Tibial nerve (tissue), 4 donors: ENCODE results near the gene ARSD. TPM values are rescaled to one million over a fixed set of nuclear protein-coding genes. Genes with fewer than 3 reads are reported as not detected.
"Not testable (repeated sequence)": the region's sequence is repeated elsewhere in the genome, so short reads cannot be mapped to it uniquely, and the experiment has no call there.

Source experiments
- DNase-seq, 2 donors: peaks; one replicate each; pipeline ENCODE4 v3.0.0-alpha.2; 2019; ENCODE audit warnings: low spot score in 2 of 2
- H3K27ac ChIP-seq, 4 donors: fragments of 200-600 bp; sonication (generic) in 3 of 4; one replicate each; pipeline ENCODE4 v1.5.1; 2017 to 2019; ENCODE audit warnings: mild to moderate bottlenecking in 1 of 4
- H3K27me3 ChIP-seq, 2 donors: fragments of 200-600 bp; sonication (generic) in 1 of 2; one replicate each; pipeline versions ENCODE4 v1.5.1 to v1.6.0; 2017 to 2019
- H3K36me3 ChIP-seq, 3 donors: fragments of 200-600 bp; sonication (generic); one replicate each; pipeline ENCODE4 v1.5.1; 2018 to 2019
- H3K4me1 ChIP-seq, 4 donors: fragments of 200-600 bp; sonication (generic) in 3 of 4; one replicate each; pipeline ENCODE4 v1.5.1; 2017 to 2019
- H3K4me3 ChIP-seq, 4 donors: fragments of 200-600 bp; sonication (generic) in 3 of 4; one replicate each; pipeline ENCODE4 v1.5.1; 2017 to 2019; ENCODE audit warnings: mild to moderate bottlenecking in 1 of 4, moderate library complexity in 1 of 4
- H3K9me3 ChIP-seq, 4 donors: fragments of 200-600 bp; sonication (generic) in 3 of 4; one replicate each; pipeline ENCODE4 v1.5.1; 2017 to 2019
- CTCF ChIP-seq, 5 experiments: fragments of 200-600 bp in 3 of 5; fragments of 450-650 bp in 2 of 5; sonication (generic) in 3 of 5; IDR thresholded peaks; one replicate each; pipeline ENCODE4 v1.5.1; 2016 to 2019; ENCODE audit warnings: antibody characterized with exemption in 5 of 5, mild to moderate bottlenecking in 3 of 5, moderate library complexity in 2 of 5
- EP300 ChIP-seq, 2 donors: sonication (generic); formaldehyde crosslinking; IDR thresholded peaks; one replicate each; pipeline ENCODE4 v1.6.1; 2017; ENCODE audit warnings: antibody characterized with exemption in 2 of 2, mild to moderate bottlenecking in 1 of 2
- POLR2A ChIP-seq, 2 donors: fragments of 450-650 bp; IDR thresholded peaks; one replicate each; pipeline ENCODE4 v1.6.1; 2017; ENCODE audit warnings: antibody characterized with exemption in 2 of 2, mild to moderate bottlenecking in 2 of 2, moderate library complexity in 2 of 2
- WGBS, 2 donors: methylation state at CpG; one replicate each; pipeline ENCODE4 v1.1.5; 2018; 5-methylcytosine and 5-hydroxymethylcytosine counted together
- total RNA-seq, 4 donors: library from RNA; depleted of rRNA; stranded (reverse); fragments of >200 nt; gene quantifications; one replicate each; pipeline ENCODE4 v1.1.0, GENCODE V29; 2016

The ARSD gene
- total RNA-seq, result 10 to 100 TPM; 17.1 to 28.6 (median 26.0) TPM

- no peaks in the 10 kb centered on the region for H3K27me3 ChIP-seq
- H3K36me3 ChIP-seq, result peaks cover 0 to 6% (median 0%) of the 10 kb centered on the region in 3 donors
- peak; percentile 77 to 86 for DNase-seq
- H3K4me1 ChIP-seq, result no peaks in the 10 kb centered on the region
- TF ChIP-seq CTCF (IDR thresholded peaks at IDR 0.05), result no peak
- peak in 1 of 2 donors; percentile 66 for TF ChIP-seq EP300 (IDR thresholded peaks at IDR 0.05)
- peak; percentile 83 for TF ChIP-seq POLR2A (IDR thresholded peaks at IDR 0.05)
- H3K9me3 ChIP-seq, result peaks cover 0 to 12% (median 0%) of the 10 kb centered on the region in 4 donors
- WGBS, 2 donors, result 0 to 1% methylated on average over 29 to 35 of the region's 84 CpGs
- peak within 1 kb of the TSS; percentile 82 to 98 (median 95) for H3K27ac ChIP-seq
- peak within 1 kb of the TSS; percentile 59 to 73 (median 65) for H3K4me3 ChIP-seq
Measured at GRCh38 chrX:2928583-2929434, at the start of gene ARSD. Gene ARSD (minus strand): TSS chrX:2929339. CDS start chrX:2929275, 64 bp downstream.

GRCh38 chrX:2978639-2979038 is 49.5 kb upstream of the ARSD start:
- not testable (repeated sequence) for H3K4me1 ChIP-seq, H3K36me3 ChIP-seq, H3K27ac ChIP-seq, H3K9me3 ChIP-seq, H3K27me3 ChIP-seq, H3K4me3 ChIP-seq, DNase-seq
- 88 to 90% methylated on average over 4 of the region's 4 CpGs for whole genome bisulfite sequencing, 2 donors

GRCh38 chrX:2974961-2975360 is 45.8 kb upstream of the ARSD start:
- H3K4me3 ChIP-seq, result no peak overlapping the region
- 25 to 48% methylated on average over 1 of the region's 1 CpG for WGBS, 2 donors
- H3K4me1 ChIP-seq, result no peaks in the 10 kb centered on the region
- H3K27ac ChIP-seq, result no peak overlapping the region
- no peak for TF ChIP-seq POLR2A (IDR thresholded peaks at IDR 0.05)
- no peak for TF ChIP-seq CTCF (IDR thresholded peaks at IDR 0.05)
- no peak for TF ChIP-seq EP300 (IDR thresholded peaks at IDR 0.05)
- no peaks in the 10 kb centered on the region for H3K27me3 ChIP-seq
- DNase-seq, result no peak
- no peaks in the 10 kb centered on the region for H3K36me3 ChIP-seq
- no peaks in the 10 kb centered on the region for H3K9me3 ChIP-seq

- DNase-seq, result no peak
- no peaks in the 10 kb centered on the region for H3K4me1 ChIP-seq
- TF ChIP-seq EP300 (IDR thresholded peaks at IDR 0.05), result no peak
- no peak for TF ChIP-seq CTCF (IDR thresholded peaks at IDR 0.05)
- no peak for TF ChIP-seq POLR2A (IDR thresholded peaks at IDR 0.05)
- H3K27ac ChIP-seq, result no peak overlapping the region
- no peaks in the 10 kb centered on the region for H3K9me3 ChIP-seq
- 70 to 85% methylated on average over 6 of the region's 6 CpGs for WGBS, 2 donors
- H3K36me3 ChIP-seq, result no peaks in the 10 kb centered on the region
- no peak overlapping the region for H3K4me3 ChIP-seq
- no peaks in the 10 kb centered on the region for H3K27me3 ChIP-seq
Measured at GRCh38 chrX:2972391-2972790, 43.3 kb upstream of the ARSD start.

GRCh38 chrX:2969021-2969420 is 39.9 kb upstream of the ARSD start:
- whole genome bisulfite sequencing, 2 donors, result 50 to 61% methylated on average over 6 of the region's 6 CpGs
- no peaks in the 10 kb centered on the region for H3K4me1 ChIP-seq
- no peaks in the 10 kb centered on the region for H3K36me3 ChIP-seq
- DNase-seq, result no peak
- no peak overlapping the region for H3K4me3 ChIP-seq
- no peak for TF ChIP-seq CTCF (IDR thresholded peaks at IDR 0.05)
- no peak for TF ChIP-seq POLR2A (IDR thresholded peaks at IDR 0.05)
- no peak for TF ChIP-seq EP300 (IDR thresholded peaks at IDR 0.05)
- H3K27ac ChIP-seq, result no peak overlapping the region
- no peaks in the 10 kb centered on the region for H3K9me3 ChIP-seq
- no peaks in the 10 kb centered on the region for H3K27me3 ChIP-seq
